ENCODE results near the gene GUCD1.

DNA sequence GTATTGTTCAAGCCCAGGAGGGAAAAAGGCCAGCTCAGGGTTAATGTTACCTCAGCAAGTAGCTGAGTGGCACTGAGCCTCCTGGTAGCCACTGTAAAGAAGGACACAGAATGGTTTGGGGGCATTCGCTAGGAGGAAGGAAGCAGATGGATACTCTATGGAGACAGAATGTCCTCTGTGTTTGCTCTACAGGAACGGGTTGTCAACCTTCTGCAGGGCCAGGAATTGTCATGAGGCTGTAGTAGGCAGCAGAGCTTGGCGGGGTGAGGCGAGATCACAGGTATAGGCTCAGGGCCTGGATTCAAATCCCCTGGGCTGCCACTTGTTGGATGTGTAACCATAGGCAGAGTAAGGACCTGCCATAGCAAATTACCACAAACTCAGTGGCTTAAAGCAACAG lies 40.9 kb upstream of the GUCD1 start:
- TF ChIP-seq EZH2 (IDR thresholded peaks at IDR 0.05; ENCODE audit: low read length, unreplicated experiment) (no peak), CTCF (conservative IDR thresholded peaks at IDR 0.05; ENCODE audit: low read depth, low read length) (no peak), EZH2phosphoT487 (IDR thresholded peaks at IDR 0.05; ENCODE audit: borderline replicate concordance, low read length) (no peak)

Measured in PC-3 (cell line).